GOT3 (cell line): ENCODE data around the gene SPTBN4.
"Not testable (repeated sequence)": the region's sequence is repeated elsewhere in the genome, so short reads cannot be mapped to it uniquely, and the experiment has no call there.

Experiments used
- DNase-seq: peaks from one replicate; lab custom pipeline; 2025; ENCODE audit warnings: mixed read lengths; lab: John Stamatoyannopoulos, UW

SPTBN4 gene

GRCh38 chr19:40465025-40465556 is 1.7 kb upstream of the SPTBN4 start:
- no peak for DNase-seq

DNA sequence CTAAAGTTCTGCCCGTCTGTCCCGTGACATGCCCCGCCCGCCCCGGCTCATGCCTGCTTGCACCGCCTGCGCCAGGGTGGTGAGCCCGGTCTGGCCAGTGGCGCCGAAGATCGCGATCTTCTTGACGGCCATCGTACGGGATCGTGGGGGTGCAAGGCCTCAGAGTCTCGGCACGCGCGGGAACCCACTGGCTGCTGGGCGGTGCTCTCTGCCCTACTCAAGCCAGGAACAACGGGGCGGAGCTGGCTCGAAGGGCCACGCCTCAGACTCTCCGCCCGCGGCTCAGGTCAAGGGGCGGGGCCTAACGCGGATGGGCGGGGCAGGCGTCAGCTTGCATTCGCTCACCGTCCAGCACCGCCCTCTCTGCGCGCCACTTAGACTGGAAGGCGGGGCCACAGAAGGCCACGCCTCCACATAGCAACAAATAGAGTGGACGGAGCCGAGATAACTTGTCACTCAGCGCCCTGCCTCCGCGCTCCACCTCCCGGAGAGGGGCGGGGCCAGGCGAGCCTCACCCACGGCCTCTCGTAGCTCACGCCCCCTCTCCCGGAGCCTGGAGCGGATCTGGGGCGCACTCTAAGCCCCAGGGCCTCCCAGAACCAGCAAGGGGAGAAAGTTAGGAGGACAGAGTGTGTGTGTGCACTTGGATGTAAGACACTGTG is 1.1 kb upstream of the SPTBN4 start, which contains the start of gene BLVRB:
BLVRB (minus strand) TSS at position 189 of the 662 bp plus-strand sequence; CDS start at position 132, 57 bp downstream.
- DNase-seq, result peak; percentile 95

GRCh38 chr19:40466219-40466984 is 399 bp upstream of the SPTBN4 start:
- DNase-seq, result no peak

DNA sequence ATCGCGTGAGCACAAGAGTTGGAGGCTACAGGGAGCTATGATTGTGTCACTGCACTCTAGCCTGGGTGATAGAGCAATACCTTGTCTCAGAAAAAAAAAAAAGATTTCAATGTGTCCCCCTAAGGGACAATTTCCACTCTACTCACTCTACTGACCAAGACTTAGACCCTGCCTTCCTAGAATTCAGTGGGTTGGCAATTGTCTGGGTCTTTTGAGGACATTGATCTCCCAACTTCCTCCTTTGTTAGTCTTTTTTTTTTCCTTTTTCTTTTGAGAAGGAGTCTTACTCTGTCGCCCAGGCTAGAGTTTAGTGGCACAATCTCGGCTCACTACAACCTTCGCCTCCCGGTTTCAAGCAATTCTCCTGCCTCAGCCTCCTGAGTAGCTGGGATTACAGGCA is 2.2 kb downstream of the SPTBN4 start:
- DNase-seq, result no peak

DNA sequence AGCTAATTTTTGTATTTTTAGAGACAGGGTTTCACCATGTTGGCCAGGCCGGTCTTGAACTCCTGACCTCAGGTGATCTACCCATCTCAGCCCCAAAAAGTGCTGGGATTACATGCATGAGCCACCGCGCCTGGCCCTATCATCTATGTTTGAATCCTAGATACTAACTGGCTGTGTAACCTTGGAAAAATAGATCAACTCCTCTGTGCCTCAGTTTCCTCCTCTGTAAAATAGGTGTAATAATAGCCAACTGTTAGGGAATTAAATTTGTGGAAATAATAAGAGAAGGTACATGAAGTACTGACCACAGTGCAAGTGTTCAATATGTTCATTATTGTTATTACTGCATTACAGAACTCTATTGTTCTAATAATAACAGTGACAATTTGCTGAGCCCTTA is 4.3 kb downstream of the SPTBN4 start:
- no peak for DNase-seq

DNA sequence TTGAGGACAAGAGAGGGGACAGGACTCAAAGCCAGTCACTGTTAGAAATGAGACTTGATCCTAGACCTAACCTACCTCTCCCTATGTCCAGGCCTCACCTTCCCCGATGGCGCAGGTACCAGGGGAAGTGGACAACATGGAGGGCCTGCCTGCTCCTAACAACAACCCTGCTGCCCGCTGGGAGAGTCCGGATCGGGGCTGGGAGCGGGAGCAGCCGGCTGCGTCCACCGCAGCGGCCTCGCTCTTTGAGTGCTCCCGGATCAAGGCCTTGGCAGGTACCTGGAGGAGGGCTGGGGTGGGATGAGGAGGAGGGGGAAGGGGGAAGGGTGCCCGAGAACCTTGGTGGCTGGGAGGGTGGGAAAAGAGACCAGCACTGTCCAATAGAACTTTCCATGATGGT is 5.7 kb downstream of the SPTBN4 start:
- no peak for DNase-seq

DNA sequence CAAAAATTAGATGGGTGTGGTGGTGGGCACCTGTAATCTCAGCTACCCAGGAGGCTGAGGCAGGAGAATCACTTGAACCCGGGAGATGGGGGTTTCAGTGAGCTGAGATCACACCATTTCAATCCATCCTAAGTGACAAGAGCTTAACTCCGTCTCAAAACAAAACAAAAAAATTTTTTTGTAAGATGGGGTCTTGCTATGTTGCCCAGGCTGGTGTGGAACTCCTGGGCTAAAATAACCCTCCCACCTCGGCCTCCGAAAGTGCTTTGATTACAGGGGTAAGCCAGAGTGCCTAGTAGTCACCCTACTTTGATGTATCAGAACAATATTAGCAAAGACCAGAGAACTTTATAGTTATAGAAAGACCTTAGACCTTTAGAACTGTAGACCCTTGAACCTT is 7.9 kb downstream of the SPTBN4 start:
- no peak for DNase-seq

- not testable (repeated sequence) for DNase-seq
Measured at GRCh38 chr19:40475878-40476644, 9.3 kb downstream of the SPTBN4 start.

GRCh38 chr19:40486017-40486416 is 19.2 kb downstream of the SPTBN4 start:
- no peak for DNase-seq

DNA sequence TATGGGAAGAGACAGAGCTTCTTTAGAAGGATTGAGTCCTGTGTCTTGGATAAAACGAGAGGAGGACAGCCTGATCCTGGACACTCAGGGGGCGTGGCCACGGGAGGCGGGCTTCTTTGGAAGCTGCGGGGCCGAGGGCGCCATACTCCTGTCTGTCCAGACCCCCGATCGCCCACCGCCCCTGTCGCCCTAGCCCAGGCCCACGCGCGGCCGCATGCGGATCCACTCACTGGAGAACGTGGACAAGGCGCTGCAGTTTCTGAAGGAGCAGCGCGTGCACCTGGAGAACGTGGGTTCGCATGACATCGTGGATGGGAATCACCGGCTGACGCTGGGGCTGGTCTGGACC is 23.1 kb downstream of the SPTBN4 start:
- no peak for DNase-seq

DNA sequence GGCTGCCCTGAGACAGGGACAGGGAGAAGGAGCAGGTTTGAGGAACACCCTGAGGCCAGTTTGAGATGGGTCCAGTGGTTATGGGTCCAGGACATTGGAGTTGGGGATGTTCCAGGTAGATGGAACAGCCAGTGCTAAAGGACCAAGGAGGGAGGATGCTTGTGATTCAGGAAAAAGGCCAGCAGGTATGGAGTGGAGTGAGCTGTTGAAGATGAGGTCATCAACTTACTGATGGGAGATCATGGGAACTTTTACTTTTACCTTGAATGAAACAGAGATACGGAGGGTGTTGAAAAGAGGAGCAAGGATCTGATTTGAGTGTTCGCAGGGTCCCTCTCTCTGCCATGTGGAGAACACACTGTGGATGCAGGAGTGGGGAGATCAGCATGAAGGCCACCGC is 25.5 kb downstream of the SPTBN4 start:
- no peak for DNase-seq

GRCh38 chr19:40493778-40494177 is 27.0 kb downstream of the SPTBN4 start:
- DNase-seq, result no peak

- DNase-seq, result no peak
Measured at GRCh38 chr19:40494191-40494838, 27.5 kb downstream of the SPTBN4 start.

DNA sequence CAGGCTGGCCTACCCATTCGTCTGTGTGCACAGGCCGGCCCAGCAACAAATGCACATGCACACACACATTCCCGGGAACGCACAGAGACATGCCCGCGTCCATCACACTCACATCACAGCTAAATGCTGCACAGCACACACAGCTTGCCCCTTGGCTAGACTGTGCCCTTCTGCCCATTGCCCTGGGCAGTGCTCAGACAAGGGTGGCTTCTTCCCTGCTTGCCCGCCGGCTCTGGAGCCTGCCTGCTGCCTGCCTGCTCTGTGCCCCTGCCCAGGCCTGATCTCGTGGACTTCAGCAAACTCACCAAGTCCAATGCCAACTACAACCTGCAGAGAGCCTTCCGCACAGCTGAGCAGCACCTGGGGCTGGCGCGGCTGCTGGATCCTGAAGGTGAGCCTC is 30.4 kb downstream of the SPTBN4 start:
- no peak for DNase-seq

DNA sequence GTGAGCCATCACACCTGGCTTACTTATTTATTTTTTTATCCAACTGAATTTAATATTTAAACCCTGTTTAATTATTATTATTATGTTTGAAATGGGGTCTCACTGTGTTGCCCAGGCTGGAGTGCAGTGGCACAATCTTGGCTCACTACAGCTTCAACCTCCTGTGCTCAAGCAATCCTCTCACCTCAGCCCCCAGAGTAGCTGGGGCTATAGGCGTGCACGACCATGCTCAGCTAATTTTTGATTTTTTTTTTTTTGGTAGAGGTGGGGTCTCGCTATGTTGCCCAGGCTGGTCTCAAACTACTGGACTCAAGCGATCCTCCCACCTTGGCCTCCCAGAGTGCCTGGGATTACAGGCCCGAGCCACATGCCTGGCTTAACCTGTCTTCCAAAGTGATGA is 32.5 kb downstream of the SPTBN4 start:
- no peak for DNase-seq

GRCh38 chr19:40500678-40501530 is 34.1 kb downstream of the SPTBN4 start:
- not testable (repeated sequence) for DNase-seq

- no peak for DNase-seq
Measured at GRCh38 chr19:40501599-40501998, 34.8 kb downstream of the SPTBN4 start.

DNA sequence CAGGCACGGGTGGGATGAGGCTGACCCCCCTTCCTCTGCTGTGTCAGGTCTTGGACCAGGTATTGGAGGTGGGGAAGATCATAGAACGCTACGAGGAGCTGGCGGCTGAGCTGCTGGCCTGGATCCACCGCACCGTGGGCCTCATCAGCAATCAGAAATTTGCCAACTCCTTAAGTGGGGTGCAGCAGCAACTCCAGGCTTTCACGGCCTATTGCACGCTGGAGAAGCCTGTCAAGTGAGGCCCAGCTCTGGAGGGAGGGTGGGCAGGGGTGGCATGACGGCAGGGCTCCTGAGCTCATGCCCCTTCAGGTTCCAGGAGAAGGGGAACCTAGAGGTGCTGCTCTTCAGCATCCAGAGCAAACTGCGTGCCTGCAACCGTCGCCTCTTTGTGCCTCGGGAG is 35.3 kb downstream of the SPTBN4 start:
- no peak for DNase-seq

GRCh38 chr19:40502647-40503319 is 36.0 kb downstream of the SPTBN4 start:
- no peak for DNase-seq

GRCh38 chr19:40503320-40503695 is 36.5 kb downstream of the SPTBN4 start:
- DNase-seq, result no peak

DNA sequence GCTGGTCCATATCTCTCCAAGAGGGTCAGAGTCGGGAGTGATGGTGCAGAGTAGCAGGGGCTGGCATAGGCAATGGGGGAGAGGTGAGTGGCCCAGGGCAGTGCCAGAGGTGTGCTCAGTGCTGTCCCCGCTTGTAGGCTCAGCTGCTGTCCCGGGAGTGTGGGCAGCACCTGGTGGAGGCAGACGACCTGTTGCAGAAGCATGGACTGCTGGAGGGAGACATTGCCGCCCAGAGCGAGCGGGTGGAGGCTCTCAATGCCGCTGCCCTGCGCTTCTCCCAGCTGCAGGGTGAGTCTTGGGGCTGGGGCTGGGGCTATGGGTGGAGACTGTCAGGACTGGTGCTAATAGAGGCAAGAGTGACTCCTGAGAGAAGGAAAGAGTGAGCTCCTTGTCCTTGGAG is 39.3 kb downstream of the SPTBN4 start:
- no peak for DNase-seq
